Stimulated activated CD4-positive, alpha-beta T cell treated with anti-CD3 and anti-CD28 coated beads, Interleukin-2, amount 100 ng/mL, for 4 hours (primary cell): ENCODE results near the gene TOMM22.

Experiments
- DNase-seq: peaks from one replicate; pipeline ENCODE4 v3.0.0-alpha.2; 2020; ENCODE audit warnings: low read depth

The TOMM22 gene

DNA sequence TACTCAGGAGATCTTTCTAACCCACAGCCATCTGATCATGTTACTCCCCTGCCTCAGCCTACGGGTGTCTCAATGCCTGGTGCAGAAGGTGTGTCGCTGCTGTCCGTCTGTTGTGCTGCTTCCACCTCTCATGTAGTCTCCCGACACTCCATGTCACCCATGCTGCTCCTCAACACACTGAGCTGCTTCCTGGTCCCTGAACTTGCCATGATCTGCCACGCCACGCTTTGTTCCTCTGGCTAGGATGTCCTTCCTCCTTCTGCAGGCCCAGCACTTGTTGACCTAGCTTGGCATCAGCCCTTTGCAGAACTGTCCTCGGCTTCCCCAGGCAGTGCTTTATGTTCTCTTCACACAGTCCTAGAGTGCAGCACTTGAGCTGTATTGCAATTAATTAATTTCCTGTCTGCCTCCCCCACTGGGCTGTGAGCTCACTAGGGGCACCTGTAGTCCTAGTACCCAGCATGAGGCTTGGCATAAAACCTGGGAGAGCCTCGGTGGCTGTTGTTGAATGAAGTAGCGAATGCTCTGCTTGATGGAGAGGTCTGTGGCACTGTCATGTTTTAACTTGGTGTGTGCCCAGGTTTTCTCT is 33.5 kb downstream of the TOMM22 start:
- DNase-seq: no peak

DNA sequence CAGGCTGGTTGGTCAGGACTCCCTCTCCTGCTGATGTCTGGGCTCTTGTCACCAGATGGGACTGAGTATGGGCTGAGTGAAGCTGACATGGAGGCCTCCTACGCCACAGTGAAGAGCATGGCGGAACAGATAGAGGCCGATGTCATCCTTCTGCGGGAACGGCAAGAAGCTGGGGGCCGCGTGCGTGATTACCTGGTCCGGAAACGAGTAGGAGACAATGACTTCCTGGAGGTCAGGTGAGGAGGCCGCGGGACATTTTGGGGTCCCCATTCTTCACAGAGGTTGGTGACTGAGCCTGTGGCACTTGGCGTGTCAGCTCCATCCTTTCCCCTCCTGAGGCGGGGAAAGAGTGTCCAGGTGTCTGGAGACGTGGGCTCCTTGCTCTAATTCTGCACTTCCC is 34.1 kb downstream of the TOMM22 start:
- no peak for DNase-seq

DNA sequence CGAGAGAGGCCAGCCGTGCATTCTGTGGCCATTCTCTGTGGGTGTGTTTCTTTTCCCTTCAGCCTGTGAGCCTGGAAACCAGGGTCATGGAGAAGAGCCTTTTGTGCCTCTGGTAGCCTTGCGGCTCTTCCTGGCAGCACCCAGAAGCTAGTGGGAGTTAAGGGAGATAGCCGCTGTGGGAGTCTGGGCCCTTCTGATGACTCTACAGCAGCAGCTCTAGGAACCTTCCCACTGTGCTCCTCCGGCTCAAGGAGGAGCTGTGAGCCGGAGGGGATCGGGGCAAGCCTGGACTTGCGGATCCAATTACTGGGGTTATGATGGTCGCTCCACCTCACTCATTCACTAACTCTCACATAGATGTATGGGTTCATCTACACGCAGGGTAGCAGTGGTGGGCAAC is 34.5 kb downstream of the TOMM22 start:
- DNase-seq: no peak

DNA sequence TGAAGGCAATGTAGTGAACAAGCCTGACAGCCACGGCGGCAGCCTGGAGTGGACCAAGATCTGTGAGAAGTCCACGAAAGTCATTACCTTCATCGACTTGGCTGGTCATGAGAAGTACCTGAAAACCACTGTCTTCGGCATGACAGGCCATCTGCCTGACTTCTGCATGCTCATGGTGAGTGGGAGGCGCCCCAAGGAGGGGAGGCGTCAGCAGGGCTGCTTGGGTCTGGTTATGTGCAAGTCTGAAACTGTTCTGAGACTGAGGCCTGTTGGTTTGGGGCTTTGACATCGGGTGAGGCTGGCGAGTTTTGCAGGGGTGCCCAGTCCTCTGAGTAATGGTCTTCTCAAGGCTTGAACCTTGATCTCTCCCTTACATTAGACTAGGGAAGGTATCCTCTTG is 35.1 kb downstream of the TOMM22 start:
- no peak for DNase-seq

DNA sequence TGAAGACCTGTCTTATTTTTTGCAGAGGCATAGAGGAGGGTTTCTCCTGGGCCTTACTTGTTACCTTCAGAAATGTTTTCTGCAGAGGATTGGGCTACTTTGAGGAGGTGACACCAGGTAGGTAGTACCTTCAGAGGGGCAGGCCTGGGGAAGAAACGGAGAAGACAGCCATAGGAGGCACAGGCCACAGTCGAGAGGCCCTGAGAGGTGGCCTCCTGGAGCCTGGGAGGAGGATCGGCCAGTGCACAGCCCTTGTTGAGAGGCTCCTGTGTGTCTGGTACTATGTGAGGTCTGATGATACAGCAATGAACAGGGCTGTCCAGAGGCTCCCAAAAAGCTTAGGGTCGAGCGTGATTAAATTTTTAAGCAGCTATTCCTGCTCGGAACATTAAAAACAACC is 35.5 kb downstream of the TOMM22 start:
- DNase-seq: no peak

DNA sequence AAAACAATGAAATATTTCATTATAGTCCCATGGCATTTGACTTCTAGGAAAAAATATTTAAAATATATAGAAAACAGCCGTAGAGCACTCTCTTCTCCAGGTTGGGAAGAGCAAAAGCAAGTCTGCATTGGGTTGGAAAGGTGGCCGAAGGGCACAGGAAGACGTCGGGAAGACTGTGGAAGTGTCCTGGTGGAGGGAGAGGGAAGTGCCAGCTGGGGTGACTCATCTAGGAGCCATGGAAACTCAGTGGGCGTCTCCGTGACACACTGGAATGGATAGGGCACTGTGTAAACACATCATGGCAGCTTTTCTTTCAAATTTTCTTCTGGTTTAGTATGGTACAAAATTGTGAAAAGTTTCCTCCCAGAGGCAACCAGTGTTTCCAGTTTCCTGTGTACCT is 36.7 kb downstream of the TOMM22 start:
- no peak for DNase-seq

DNA sequence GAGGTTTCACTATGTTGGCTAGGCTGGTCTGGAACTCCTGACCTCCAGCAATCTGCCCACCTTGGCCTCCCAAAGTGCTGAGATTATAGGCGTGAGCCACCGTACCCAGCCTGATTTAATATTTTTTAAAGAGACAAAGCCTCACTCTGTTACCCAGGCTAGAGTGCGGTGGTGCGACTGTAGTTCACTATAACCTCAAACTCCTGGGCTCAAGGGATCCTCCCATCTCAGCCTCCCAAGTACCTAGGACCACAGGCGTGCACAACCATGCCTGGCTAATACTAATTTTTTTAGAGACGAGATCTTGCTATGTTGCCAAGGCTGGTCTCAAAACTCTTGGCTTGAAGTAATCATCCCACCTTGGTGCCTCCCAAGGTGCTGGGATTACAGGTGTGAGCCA is 37.4 kb downstream of the TOMM22 start:
- no peak for DNase-seq

DNA sequence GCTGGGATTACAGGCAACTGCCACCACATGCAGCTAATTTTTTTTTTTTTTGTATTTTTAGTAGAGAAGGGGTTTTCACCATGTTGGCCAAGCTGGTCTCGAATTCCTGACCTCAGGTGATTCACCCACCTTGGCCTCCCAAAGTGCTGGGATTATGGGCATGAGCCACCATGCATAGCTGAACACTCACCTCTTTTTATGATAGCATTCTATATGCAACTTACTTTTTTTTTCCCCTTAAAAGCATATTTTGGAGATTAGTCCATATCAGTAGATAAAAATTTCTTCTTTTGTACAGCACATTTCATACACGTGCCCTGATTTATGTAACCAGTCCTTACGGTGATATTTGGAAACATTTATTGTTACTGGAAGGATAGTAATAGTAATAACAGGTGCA is 38.6 kb downstream of the TOMM22 start:
- no peak for DNase-seq

DNA sequence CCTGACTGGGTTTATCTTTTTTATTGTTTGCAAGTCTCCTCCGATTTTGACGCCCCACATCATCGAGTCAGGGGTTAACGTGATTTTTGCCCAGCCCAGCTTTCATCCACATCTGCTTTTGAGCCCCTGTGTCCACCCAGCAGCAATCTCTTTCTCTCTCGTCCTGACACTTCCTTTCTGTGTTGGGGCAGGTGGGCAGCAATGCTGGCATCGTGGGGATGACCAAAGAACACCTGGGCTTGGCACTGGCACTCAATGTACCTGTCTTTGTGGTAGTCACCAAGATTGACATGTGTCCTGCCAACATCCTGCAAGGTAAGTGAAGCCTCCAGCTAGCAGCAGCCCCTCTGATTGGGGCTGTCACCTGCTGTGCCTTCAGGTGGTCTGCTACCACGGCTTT is 39.8 kb downstream of the TOMM22 start:
- no peak for DNase-seq

DNA sequence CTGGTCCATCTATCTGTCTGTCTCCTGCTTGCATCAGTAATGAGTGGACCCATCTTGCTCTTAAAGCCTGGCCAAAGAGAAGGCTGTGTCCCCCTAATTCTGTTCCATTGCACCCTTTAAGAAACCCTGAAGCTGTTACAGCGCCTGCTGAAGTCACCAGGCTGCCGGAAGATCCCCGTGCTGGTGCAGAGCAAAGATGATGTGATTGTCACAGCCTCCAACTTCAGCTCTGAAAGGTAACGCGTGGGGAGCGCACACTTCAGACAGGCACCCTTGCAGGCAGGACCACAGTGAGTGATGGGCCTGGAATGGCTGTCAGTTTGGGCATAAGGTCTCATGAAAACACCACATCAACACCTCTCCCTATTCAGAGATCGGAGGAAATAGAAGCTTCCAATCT is 42.4 kb downstream of the TOMM22 start:
- no peak for DNase-seq

DNA sequence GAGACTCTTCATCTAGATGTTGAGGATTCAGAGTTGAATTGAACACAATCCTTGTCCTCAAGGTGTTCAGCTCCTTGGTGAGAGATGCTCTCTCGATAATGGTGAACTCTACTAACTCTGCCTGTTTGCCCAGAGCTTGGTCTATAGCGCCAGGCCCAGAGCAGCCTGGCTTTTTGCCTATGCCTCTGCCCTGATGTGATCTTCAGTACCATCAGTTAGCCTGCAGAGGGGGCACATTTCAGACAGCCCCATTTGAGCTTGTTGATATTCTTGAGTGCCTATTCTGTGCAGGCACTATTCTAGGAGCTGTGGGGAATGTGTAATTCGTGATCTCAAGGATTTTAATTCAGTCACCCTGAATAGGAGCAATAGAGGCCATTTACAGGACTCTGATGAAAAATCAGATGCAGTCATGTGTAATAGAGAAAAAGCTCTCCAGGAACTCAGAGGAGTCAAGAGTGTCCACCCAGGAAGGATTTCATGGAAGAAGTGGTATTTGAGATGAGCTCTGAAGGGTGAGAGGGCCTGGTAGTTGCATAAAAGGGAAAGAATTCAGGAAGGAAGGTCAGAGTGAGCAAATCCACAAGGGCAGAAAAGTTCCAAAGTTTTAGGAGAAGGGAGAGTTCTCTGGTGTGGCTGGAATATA is 43.3 kb downstream of the TOMM22 start:
- DNase-seq: no peak

DNA sequence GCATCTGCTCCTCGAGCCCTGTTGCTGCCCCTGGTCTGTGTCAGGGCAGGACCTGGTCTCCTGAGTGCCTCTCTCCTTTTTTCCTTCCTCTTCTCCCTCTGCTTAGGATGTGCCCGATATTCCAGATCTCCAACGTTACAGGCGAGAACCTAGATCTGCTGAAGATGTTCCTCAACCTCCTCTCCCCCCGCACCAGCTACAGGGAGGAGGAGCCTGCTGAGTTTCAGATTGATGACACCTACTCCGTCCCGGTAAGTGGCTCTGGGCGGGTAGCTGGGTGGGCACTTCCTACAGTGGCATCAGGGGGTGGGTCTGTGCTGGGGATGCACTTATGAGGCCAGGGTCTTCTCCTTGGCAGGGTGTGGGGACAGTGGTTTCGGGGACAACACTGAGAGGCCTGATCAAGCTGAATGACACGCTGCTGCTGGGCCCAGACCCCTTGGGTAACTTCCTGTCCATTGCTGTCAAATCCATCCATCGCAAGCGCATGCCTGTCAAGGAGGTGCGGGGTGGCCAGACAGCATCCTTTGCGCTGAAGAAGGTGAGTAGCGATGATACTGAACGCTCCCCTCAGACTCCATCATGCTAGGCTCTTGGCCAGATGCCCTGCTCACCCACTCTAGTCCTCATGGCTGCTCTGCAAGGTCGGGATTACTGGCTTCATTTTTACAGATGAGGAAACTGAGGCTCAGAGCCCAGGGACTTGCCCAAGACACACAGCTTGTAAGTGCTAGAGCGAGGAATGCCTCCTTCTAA is 44.3 kb downstream of the TOMM22 start:
- DNase-seq: no peak

DNA sequence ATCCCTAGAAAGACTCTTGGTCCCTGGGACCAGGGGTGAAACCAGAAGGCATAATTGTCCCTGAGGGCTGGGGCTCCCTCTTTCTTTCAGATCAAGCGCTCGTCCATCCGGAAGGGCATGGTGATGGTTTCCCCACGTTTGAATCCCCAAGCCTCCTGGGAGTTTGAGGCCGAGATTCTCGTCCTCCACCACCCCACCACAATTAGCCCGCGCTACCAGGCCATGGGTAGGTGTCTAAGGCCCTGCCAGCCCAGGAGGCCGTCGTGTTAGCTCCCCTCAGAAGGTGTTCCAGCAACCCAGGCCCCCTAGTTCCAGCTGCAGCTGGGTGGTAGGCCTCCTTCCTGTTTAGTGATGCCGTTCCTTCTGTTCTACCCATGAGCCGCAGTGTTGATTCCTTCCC is 45.4 kb downstream of the TOMM22 start:
- no peak for DNase-seq

DNA sequence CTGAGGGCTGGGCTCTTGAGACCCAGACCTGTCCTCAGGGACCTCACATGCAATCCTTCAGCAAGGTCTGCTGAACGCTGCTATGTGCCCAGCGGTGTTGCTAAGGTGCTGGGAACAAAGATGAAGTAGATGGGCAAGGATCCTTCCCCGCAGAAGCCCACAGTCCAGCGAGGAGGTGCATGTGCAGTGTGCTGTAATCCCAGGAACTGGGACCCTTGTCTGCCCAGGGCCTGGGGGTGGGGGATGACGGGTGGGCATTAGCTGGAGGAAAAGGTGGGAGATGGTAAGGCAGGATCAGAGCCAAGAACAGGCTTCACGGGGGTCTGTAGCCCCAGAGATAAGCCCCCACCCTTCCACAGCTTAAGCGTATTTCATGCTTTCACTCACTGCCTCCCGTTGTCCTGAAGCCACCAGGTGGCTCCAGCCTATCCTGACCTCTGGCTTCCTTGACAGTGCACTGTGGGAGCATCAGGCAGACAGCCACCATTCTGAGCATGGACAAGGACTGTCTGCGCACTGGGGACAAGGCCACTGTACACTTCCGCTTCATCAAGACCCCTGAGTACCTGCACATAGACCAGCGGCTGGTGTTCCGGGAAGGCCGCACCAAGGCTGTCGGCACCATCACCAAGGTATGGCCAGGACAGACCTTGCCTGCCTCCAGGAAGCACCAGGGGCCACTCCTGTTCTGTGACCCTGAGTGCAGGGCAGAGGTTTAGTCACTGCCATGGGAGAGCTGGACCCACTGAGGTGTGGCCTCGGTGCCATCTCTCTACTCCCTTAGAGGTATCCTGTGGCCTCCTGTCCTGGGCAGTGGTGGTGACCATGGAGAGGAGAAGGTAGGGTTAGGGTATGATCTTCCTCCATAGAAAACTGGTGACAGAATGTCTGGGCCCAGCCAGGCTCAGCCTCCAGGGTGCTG is 46.0 kb downstream of the TOMM22 start:
- DNase-seq: no peak

DNA sequence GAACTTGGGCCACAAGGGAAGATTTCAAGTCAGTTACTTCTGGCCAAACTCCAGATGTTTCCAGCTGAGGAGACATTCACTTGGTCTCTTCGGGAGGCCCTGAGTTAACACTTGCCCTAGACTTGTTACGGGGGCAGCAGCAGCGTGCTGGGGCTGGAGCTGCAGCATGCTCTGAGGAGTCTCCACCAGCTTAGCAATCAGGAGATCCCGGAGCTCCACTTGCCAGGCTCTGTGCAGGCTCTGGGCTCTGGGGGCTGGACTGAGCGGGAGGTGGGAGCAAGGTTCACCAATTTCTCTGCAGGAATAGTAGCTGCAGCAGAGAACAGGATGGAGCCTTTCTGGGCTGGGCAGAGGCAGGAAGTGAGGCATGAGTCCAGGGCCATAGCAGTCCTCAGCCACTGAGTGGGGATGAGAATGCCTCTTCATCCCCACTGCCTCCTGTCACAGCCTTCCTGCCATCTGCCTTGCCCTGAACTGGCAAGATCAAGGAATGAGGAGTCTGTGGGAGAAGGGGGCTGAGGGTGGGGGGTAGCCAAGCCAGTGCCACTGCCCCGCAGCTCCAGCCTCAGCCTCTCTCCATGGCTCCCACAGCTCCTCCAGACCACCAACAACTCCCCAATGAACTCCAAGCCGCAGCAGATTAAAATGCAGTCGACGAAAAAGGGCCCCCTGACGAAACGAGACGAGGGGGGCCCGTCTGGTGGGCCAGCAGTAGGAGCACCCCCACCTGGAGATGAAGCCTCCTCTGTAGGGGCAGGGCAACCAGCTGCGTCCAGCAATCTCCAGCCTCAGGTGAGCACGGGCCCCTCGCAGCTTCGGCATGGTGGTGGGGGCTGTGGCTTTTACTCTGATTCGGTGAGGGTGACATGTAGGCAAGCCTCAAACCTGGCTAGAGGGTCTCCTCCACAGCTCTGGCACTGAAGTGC is 47.4 kb downstream of the TOMM22 start:
- DNase-seq: no peak

DNA sequence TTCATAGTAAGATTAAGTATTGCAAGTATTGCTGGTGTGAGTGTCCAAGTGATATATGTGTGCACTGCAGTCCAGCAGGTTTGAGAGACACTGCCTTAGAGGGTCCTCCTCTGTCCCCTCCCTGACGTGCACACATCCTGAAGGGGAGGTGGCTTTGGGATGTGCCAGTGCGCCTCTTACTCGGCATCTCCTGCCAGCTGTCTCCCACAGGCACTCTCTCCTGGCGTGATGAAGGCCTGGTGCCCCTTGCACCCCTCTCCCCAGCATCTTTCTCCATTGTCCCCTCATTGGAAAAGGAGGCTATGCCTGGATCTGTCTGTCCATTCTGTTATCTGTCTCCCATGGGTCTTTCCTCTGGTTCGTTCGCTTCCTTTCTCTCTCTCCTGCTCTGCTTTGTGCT is 48.2 kb downstream of the TOMM22 start:
- no peak for DNase-seq

DNA sequence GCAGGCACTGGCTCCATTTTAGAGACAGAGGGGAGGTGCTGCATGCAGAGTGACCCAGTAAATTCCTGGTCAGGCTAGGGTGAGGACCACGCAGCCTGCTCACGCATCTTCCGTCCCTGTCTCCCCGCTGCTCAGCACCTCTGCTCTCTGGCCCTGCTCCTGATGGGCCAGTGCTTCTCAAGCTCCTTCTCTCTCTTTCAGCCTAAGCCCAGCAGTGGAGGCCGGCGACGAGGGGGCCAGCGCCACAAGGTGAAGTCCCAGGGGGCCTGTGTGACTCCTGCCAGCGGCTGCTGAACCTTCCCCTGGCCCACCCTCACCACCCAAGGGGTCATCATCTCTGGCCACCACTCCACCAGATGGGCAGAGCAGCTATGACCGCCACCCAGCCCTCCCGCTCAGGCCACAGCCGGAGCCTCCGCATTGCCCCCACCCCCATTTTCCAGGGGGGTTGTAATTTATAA is 48.7 kb downstream of the TOMM22 start:
- no peak for DNase-seq

DNA sequence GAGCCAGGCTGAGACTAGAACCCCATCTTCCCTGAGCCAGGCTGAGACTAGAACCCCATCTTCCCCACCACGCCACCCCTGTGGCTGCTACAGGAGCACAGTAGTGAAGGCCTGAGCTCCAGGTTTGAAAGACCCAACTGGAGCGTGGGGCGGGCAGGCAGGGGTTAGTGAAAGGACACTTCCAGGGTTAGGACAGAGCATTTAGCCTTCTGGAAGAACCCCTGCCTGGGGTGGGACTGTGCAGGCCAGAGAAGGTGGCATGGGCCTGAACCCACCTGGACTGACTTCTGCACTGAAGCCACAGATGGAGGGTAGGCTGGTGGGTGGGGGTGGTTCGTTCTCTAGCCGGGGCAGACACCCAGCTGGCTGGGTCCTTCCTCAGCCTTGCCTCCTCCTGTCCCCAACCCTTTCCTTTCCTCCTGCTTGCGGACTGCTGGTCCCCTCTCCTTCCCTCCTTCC is 50.0 kb downstream of the TOMM22 start:
- DNase-seq: no peak

DNA sequence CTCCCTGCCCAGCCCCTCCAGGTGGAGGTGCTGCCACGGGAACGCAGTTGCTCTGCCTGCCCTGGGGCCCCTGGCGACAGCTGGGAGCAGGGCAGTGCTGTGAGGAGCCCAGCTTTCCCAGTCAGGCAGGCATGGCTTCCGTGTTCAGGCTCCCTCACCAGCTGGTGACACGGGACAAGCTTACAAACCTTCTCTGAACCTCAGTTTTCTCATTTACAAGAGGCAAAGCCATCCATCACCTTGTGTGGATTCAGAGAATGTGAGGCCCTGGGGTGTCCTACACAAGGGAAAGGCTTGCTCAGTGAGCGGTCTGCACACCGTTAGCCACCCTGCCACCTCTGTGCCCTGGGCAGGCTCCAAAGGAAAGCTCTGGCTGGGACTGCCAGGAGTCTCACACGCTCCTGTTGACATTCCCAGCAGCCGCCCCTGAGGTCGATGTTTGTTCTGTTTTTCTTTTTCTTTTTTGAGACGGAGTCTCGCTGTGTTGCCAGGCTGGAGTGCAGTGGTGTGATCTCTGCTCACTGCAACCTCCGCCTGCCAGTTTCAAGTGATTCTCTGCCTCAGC is 50.6 kb downstream of the TOMM22 start:
- DNase-seq: no peak

DNA sequence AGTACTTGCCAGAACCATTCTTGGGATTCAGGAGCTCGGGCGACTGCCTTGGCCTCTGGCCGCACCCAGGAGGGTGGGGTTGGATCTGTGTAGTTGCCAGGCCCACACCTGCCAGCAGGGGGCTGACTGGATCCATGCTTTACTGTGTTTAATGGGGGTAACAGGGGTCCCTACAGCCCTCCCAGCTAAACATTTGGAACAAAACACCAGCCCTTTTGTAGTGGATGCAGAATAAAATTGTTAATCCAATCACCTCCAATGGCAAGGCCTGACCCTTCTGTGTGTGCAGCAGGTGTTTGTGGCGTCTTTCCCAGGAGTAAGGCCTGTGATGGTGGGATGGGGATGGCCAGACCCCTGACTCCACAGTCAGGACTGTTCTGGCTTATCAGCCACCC is 51.6 kb downstream of the TOMM22 start:
- no peak for DNase-seq
